Measurements from ENCODE around the gene RAD54L.
"Not testable (repeated sequence)": the region's sequence is repeated elsewhere in the genome, so short reads cannot be mapped to it uniquely, and the experiment has no call there.

The RAD54L gene

DNA sequence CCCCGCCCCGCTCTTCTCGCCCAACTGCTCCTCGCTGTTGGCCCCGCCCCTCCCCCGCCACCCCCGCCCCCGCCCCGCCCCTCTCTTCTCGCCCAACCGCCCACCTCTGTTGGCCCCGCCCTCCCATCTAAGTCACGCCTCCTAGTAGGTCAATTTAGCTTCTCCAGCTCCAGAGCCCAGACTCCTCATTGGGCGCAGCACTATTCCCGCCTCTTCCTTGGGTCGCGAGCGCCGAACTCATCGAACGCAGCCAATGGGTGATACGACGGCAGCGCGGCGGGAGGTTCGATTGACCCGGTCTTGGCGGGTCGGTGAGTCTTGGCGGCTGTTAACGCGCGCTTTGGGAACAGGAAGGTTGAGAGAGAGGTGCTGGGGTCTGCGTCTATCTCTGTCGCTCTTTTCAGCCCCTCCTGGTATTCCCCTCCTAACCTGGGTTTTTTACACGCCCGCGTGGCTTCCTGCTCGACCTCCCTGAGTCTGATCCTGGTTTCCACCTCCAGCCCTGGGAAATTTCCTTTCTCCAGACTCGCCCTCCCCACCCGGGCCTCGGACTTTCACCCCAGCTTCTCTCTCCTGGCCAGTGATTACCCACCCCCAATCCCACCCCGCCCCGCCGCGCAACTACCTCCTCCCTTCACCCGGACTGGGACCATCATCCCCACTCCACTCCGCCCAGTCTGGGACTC is at the start of gene RAD54L:
TSS of gene RAD54L (plus strand) at position 328 of the 686 bp plus-strand sequence. CDS start 643 bp downstream, outside the sequence.
- DNase-seq, result peak; percentile 98

DNA sequence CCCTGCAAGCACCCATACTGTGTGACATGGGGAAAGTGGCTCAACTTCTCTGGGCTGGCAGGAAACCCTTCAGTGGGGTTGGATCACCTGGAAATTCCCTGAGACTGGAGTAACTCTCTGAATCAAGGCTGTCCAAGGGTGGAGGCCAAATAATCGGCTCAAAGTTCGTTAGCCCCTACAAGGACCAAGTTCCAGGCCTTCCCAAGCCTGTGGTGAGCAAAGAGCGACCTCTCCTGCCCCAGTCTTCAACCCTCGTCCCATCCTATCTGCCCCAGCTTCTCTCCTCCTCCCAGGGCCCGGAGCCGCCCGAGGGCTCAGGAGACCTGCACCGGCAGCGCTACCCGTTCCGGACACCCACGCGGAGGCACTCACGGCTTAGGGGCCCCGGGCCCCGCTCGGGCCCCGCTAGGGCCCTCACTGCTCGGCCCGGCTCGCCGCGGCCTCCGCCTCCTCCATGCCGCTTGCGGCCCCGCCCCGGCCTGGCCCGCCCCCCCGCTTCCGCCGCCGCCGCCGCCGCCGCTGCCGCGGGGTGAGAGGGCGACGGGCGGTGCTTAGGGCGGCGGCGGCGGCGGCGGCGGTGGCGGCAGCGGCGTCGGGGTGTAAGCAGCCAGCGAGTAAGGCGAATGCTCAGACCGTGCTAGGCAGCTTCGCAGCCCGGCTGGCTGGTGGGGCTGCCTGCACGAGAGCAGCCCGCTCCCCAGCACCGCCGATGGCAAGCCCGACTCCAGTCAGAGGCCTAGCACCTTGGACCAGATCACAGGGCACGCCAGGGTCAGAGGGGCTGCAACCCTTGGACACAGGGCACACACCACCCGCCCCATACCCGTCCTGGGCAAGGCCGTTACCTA is 49.4 kb upstream of the RAD54L start, which contains the start of gene POMGNT1:
TSS of gene POMGNT1 (minus strand) at position 471 of the 848 bp plus-strand sequence. CDS start 613 bp downstream, outside the sequence.
- peak; percentile 70 for DNase-seq

DNA sequence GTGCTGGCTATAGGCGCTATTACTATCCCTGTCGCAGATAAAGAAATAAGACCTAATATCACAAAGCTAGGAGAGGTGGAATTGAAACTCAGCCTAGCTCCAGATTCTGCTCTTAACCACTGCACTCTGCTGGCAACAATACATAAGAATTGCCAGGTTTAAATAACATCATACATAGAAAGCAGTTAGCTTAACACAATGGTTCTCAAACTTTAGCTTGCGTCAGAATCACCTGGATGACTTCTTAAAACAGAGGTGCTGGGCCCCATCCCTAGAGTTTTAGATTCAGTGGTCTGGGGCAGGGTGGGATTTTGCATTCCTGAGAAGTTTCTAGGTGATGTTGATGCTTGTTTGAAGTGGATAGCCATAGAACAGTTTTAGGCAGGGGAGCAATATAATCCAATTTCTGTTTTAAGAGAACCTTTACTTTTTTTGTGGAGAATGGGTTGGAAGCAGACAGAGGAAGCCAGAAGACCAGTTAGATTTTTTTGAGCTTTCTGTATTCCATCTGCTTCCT is 48.3 kb upstream of the RAD54L start:
- DNase-seq, result no peak

DNA sequence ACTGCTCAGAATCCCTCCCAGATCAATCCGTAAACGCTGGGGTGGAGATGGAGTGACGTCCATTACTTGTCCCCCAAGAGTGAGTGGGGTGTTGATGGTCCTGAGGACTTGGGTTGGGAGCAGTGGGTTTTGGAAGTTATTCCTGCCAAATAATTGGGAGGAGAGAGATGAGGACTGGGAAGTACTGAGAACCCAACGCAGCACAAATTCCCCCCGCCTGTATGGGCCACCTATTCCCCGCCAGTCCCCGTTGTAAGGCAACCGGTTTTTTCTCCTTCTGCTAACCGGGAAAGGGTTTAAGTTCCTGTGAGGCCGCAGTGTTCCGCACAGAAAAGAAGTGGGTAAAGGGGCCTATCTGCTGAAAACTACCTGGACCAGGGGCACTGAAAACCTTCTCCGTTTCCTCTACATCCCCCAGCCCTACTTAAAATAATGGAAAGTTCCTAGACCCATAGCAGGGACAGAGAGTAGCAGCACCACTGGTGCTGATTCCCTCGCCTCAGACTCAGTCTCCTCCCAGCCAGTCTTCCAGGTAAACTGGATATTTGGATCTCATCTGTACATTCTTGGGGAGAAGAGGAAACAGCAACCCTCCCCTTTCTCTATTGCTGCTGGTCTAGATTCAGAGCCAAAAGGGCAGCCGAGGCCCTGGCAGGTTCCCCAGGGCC is 43.7 kb upstream of the RAD54L start:
- no peak for DNase-seq

DNA sequence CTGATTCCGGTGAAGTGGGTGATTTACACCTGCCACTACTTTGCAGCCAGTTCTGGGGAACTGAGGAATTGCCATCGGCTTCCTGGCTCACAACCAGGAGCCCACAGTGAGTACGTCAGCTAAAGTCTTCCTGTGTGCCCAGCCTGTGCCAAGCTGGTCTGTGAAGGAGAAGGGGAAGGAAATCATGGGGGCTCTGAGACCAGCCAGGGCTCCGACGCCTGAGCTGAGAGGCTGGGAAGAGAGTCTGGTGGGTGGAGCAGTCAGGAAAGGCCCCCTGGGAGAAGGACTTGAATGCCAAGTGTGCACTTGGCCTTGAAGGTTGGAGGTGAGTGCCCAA is 43.2 kb upstream of the RAD54L start:
- no peak for DNase-seq

DNA sequence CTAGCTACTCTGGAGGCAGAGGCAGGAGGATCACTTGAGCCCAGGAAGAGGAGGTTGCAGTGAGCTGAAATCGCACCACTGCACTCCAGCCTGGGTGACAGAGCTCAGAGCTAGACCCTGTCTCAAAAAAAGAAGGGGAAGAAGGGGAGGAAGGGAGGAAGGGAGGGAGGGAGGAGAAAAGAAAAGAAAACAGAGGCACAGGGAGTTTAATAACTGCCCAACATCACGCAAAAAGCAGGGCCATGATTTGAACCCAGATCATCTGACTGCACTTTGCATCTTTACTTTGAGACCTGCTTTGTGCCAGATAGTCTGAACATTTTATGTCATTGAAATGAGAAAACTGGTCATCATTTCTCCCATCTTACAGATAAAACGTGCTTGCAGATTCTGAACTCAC is 42.4 kb upstream of the RAD54L start:
- no peak for DNase-seq

DNA sequence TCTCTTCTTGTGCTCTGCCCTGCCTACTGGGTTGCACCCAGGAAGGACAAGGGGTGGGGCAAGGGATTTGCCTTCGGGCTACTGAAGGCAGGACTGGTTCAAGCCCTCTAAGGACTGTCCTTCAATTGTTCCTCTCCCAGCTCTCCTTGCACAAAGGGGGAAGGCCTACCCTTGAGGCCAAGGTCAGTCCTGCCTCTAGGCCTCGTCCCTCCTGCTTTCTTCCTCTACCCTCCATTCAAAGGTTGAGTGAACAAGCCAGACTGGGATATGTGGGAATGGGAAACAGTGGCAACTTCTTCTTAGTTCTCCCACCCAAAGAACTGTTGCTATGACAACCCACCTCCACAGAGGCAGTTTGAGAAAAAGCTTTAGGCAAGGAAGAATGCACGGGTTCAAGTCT is 41.8 kb upstream of the RAD54L start:
- no peak for DNase-seq

DNA sequence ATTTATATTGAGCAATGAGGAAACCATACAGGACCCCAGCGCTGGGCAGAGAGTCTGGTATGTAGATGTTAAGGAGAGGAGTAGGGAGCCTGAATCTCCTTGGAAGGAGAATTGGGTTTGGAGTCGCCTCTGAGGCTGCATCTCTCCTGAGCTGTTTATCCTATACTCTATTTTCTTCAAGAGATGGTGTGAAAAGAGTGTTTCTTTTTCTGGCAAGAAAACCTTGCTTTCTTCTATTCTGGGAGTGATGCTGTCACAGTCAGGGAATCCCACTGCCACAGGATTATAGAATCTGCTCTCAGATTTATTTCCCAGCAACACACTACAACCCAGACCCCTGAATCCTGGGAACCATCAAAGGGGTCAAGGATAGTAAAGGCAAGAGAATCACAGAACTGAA is 41.2 kb upstream of the RAD54L start:
- no peak for DNase-seq

DNA sequence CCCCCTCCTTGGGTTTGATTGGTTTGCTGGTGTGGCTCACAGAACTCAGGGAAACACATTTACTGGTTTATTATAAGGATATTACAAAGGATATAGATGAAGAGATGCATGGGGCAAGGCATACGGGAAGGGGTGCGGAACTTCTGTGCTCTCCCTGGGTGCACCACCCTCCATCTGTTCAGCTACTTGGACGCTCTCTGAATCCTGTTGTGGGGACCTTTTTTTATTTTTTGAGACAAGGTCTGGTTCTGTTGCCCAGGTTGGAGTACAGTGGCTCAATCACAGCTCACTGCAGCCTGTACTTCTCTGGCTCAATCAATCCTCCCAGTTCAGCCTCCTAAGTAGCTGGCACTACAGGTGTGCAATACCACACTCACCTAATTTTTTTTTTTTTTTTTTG is 37.0 kb upstream of the RAD54L start:
- no peak for DNase-seq

DNA sequence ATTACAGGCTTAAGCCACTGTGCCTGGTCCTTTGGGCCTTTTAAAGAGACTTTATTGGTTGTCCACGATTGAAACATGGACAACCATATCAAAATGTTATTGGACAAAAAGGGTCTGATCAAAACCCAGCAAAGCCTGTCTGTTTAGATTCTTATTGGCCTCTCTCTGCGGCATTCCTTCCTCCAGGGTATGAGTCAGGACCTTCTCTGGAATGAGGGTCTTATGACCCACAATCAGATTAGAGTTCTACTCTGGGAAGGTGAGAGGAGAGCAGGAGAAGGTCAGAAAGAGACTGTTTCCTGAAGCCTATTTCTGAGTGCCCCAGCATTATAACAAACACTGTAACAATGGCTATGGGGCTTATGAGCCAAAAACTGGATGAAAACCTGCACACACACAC is 36.5 kb upstream of the RAD54L start:
- DNase-seq, result no peak

DNA sequence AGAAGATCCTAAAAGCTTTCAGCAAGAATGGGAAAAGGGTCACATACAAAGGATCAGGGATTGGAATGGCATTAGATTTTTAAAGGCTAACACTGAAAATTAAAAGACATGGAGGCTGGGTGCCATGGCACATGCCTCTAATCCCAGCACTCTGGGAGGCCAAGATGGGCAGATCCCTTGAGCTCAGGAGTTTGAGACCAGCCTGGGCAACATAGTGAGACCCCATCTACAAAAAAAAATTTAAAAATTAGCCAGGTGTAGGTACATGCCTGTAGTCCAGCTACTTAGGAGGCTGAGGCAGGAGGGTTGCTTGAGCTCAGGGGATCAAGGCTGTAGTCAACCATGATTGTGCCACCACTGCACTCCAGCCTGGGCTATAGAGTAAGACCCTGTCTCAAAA is 32.1 kb upstream of the RAD54L start:
- DNase-seq, result no peak

DNA sequence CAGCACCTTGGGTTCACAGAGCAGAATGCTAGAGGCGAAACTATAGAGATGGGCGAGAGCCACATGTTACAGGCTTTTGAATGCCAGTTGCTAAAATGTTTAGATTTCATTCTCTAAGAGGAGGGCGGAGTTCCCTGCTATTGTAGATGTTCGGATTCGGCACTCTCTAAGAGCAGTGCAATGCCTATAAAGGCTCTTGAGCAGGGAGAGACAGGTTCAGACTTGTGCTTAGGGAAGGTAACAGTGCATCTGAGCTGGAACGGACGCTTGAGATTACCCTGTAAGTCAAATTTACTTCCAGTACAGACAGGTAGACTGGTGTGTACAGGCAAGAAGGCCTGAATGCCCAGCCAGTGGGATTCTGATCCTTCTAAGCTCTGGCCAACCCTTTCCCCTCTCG is 29.1 kb upstream of the RAD54L start:
- no peak for DNase-seq

DNA sequence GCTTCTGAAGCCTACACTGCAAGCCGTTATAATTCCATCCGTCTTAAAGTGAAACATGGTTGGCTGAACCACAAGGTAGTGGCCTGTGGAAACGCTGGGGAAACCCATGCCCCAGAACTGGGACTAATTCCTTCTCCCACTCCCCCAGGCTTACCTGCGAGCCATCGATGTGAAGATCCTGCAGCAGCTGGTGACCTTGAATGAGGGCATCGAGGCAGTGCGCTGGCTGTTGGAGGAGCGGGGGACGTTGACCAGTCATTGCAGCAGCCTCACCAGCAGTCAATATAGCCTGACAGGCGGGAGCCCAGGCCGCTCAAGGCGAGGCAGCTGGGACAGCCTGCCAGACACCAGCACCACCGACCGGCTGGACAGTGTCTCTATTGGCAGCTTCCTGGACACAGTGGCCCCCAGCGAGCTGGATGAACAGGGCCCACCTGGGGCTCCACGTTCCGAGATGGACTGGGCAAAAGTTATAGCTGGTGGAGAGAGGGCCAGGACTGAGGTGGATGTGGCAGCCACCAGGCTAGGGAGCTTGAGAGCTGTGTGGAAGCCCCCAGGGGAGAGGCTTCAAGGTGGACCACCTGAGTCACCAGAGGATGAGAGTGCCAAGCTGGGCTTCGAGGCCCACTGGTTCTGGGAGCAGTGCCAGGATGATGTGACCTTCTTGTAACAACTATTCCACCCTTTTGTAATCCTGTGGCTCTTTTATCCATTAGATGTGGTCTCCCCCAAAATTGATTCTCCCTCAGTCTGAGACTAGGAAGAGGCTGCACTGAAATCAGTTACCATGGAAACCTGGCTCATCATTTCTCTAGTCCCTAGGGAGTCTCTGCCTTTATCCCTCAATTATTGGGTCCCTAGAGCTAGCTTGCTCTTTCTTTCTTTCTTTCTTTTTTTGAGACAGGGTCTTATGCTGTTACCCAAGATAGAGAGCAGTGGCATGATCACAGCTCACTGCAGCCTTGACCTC is 27.7 kb upstream of the RAD54L start:
- no peak for DNase-seq

DNA sequence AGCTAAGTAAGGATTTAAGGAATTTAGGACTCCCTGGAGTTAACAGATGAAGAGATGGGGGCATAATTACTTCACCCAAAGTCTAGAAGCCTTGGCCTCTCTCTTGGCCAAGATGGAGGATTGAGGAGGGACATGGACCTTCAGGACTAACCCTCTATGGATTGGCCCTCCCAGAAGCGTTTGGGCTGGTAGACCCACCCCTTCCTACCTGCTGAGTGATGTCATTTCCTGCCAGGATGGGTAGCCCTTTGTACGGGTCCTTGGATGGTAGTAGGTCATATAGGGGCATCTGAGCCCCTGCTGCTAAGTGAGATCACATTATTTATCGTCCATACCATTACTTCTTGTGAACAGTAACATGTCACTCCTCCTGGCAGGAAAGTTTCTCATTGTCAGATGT is 26.8 kb upstream of the RAD54L start:
- DNase-seq, result no peak

DNA sequence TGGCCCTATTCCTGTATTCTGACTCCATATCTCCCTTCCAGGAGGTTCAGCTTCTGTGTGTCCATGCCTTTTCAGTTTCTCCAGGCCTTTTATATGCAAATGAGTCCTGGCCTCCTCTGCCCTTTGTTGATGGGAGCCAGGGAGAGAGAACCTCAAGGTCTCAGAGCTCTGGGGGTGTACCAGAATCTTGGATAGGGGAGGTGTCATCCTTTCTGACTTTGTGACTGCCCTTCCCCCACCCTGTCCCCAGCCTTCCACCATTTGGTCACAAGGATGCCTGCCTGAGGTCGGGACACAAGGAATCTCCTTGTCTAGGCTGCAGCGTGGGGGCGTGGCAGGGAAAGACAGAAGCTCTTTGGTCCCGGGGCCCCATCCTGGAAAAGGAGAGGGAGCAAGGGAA is 25.8 kb upstream of the RAD54L start:
- DNase-seq, result no peak

DNA sequence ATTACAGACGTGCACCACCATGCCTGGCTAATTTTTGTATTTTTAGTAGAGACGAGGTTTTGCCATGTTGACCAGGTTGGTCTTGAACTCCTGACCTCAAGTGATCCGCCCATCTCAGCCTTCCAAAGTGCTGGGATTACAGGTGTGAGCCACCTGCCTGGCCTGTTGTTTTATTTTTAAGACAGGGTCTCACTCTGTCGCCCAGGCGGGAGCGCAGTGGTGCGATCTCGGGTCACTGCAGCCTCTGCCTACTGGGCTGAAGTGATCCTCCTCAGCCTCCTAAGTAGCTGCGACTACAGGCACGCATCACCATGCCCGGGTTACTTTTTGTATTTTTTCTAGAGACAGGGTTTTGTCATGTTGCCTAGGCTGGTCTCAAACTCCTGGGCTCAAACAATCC is 24.5 kb upstream of the RAD54L start:
- DNase-seq, result not testable (repeated sequence)

DNA sequence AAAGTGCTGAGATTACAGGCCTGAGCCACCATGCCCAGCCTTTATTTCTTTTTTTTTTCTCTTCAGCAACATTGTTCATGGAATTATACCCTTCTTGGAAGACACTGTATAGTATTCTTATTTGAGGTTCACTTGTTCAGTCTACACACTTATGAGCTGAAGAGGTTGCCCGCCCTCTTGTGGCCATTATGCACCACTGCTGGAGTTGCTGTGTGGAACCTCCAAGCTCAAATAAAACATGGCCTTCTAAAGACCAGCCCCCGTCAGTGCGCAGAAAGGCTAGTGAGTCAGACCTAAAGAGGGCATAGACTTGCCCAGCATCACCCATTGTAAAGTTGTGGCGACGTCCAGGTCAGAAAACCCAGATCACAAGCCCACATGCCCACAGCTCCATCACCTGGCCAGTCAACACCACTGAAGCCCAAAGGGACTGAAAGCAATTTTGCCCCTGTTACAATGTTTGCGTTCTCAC is 24.1 kb upstream of the RAD54L start:
- DNase-seq, result peak; percentile 71

DNA sequence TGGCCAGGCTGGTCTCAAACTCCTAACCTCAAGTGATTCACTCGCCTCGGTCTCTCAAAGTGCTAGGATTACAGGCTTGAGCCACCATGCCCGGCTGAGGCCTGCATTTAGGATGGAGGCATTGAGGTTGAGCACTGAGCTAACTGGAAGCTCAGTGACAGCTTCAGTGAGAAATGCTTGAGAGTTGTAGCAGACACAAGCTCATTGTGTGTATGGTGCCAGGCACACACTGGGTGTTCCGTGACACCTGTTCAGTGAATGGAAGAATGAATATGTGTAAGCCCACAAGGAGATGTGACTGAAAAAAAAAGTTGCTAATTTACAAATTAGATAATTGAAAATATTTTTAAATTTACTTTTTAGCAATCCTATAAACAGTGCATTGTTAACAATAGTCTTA is 22.6 kb upstream of the RAD54L start:
- DNase-seq, result no peak

DNA sequence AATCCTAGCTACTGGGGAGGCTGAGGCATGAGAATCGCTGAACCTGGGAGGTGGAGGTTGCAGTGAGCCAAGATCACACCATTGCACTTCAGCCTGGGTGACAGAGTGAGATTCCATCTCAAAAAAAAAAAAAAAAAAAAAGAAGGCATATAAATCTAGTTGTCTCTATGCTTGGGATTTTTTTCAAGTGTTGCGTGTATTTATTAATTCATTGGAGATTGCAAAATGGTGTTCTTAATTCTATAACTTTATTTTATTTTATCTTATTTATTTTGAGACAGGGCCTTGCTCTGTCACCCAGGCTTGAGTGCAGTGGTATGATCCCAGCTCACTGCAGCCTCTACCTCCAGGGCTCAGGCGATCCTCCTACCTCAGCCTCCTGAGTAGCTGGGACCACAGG is 16.3 kb upstream of the RAD54L start:
- not testable (repeated sequence) for DNase-seq

DNA sequence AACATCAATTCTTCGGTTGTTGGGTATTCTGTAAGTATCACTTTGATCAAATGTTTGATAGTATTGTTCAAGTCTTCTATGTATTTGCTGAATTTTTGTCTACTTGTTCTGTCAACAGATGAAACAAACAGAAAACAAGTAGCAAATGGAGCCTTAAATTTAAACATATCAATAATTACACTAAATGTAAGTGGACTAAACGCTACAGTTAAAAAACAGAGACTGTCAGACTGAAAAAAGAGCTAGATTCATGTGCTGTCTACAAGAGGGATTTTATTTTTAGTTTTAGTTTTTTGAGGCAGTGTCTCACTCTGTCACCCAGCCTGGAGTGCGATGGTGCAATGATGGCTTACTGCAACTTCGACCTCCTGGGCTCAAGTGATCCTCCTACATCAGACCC is 10.7 kb upstream of the RAD54L start:
- no peak for DNase-seq

DNA sequence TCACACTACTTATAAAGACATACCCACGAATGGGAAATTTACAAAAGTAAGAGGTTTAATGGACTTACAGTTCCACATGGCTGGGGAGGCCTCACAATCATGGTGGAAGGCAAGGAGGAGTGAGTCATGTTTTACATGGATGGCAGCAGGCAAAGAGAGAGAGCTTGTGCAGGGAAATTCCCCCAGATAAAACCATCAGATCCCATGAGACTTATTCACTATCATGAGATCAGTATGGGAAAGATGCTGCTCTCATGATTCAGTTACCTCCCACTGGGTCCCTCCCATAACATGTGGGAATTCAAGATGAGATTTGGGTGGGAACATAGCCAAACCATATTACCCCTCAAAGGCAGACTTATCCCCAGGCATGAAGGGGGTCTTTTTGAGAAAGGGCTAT is 8.7 kb upstream of the RAD54L start:
- not testable (repeated sequence) for DNase-seq

DNA sequence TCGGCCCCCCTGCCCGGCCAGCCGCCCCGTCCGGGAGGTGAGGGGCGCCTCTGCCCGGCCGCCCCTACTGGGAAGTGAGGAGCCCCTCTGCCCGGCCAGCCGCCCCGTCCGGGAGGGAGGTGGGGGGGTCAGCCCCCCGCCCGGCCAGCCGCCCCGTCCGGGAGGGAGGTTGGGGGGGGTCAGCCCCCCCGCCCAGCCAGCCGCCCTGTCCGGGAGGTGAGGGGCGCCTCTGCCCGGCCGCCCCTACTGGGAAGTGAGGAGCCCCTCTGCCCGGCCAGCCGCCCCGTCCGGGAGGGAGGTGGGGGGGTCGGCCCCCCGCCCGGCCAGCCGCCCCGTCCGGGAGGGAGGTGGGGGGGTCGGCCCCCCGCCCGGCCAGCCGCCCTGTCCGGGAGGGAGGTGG is 5.8 kb upstream of the RAD54L start:
- not testable (repeated sequence) for DNase-seq
